ENCODE measurements around the gene SLC50A1.

Gene SLC50A1

DNA sequence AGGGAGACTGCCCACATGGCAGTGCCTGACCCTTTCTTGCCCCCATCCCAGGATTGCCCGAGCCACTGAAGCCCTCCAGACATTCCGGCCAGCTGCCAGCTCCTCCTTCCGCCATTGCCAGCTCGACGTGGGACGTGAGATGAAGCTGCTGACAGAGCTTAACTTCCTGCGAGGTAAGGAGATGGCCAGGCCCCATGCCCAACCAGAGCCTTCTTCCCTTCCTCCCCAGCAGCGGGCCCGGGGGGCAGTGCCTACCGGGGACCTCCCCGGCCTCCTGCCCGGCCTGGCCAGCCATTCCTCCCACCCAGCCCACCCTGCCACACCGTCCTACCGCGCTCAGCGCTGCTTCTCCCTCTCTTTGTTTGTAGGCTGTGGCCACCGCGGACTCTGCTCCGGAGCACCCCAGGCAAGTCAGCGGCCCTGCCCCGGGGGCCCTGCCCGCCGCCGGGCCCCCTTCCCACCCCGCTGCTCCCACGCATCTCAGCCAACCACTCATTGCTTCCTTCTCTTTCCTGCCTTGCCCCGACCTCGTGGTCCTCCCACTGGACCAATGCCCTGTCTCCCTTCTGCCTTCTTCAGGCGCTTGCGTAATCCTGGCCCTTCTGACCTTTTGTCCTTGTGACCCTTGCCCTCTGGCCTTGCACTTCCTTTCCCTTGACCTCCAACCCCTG is 42.9 kb downstream of the SLC50A1 start:
- no peaks in the 10 kb centered on the region for H3K4me1 ChIP-seq (ENCODE audit: insufficient read depth, poor library complexity, severe bottlenecking)
- no peak overlapping the region for H3K4me3 ChIP-seq (ENCODE audit: severe bottlenecking)
- DNase-seq (ENCODE audit: low spot score) = peak; percentile 35
- peaks cover 33% of the 10 kb centered on the region for H3K36me3 ChIP-seq (ENCODE audit: low read depth)
- H3K27me3 ChIP-seq (ENCODE audit: insufficient read depth, poor library complexity, severe bottlenecking) = no peaks in the 10 kb centered on the region
- no peaks in the 10 kb centered on the region for H3K9me3 ChIP-seq (ENCODE audit: severe bottlenecking)
- no peak for ATAC-seq (ENCODE audit: low read depth)
- H3K27ac ChIP-seq (ENCODE audit: poor library complexity, severe bottlenecking) = no peak overlapping the region
- no peak for TF ChIP-seq CTCF (IDR thresholded peaks at IDR 0.05; ENCODE audit: poor library complexity, severe bottlenecking)

- Histone ChIP-seq H3K27me3 (ENCODE audit: insufficient read depth, poor library complexity, severe bottlenecking) (no peaks in the 10 kb centered on the region), H3K36me3 (ENCODE audit: low read depth) (peaks cover 33% of the 10 kb centered on the region), H3K27ac (ENCODE audit: poor library complexity, severe bottlenecking) (no peak overlapping the region), H3K4me1 (ENCODE audit: insufficient read depth, poor library complexity, severe bottlenecking) (no peaks in the 10 kb centered on the region), H3K4me3 (ENCODE audit: severe bottlenecking) (no peak overlapping the region), H3K9me3 (ENCODE audit: severe bottlenecking) (no peaks in the 10 kb centered on the region)
- no peak for TF ChIP-seq CTCF (IDR thresholded peaks at IDR 0.05; ENCODE audit: poor library complexity, severe bottlenecking)
- peak; percentile 69 for DNase-seq (ENCODE audit: low spot score)
- ATAC-seq (ENCODE audit: low read depth) = no peak
Observed at GRCh38 chr1:155179112-155180031, 43.7 kb downstream of the SLC50A1 start.

- H3K9me3 ChIP-seq (ENCODE audit: severe bottlenecking) = no peaks in the 10 kb centered on the region
- no peaks in the 10 kb centered on the region for H3K27me3 ChIP-seq (ENCODE audit: insufficient read depth, poor library complexity, severe bottlenecking)
- no peaks in the 10 kb centered on the region for H3K4me1 ChIP-seq (ENCODE audit: insufficient read depth, poor library complexity, severe bottlenecking)
- no peak for ATAC-seq (ENCODE audit: low read depth)
- no peak for DNase-seq (ENCODE audit: low spot score)
- H3K36me3 ChIP-seq (ENCODE audit: low read depth) = peaks cover 33% of the 10 kb centered on the region
- H3K27ac ChIP-seq (ENCODE audit: poor library complexity, severe bottlenecking) = no peak overlapping the region
- no peak overlapping the region for H3K4me3 ChIP-seq (ENCODE audit: severe bottlenecking)
- TF ChIP-seq CTCF (IDR thresholded peaks at IDR 0.05; ENCODE audit: poor library complexity, severe bottlenecking) = no peak
Observed at GRCh38 chr1:155181371-155182051, 45.9 kb downstream of the SLC50A1 start.

DNA sequence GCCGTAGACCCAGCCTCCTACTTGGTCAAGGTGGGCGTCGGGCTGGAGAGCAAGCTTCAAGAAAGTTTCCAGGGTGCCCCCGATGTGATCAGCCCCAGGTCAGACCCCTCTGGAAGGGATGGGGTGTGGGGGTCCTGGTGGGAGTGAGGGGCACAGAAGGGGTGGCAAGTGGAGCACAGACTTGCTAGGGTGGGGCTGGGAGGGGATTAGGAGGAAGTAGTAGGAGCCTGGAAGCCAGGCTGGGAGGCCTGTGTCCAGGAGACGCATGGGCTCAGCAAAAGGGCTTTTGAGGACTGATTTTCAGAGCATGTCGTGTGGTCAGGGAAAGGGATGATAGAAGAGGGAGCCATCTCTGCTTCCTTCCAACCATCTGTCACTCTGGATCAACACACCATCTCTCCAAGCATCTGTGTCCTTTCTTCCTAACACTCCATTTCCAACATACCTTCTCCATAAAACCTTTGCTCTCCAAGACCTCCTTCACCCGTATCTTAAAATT is 46.4 kb downstream of the SLC50A1 start:
- Histone ChIP-seq H3K27me3 (ENCODE audit: insufficient read depth, poor library complexity, severe bottlenecking) (no peaks in the 10 kb centered on the region), H3K9me3 (ENCODE audit: severe bottlenecking) (no peaks in the 10 kb centered on the region), H3K27ac (ENCODE audit: poor library complexity, severe bottlenecking) (no peak overlapping the region), H3K4me3 (ENCODE audit: severe bottlenecking) (no peak overlapping the region), H3K36me3 (ENCODE audit: low read depth) (peaks cover 28% of the 10 kb centered on the region), H3K4me1 (ENCODE audit: insufficient read depth, poor library complexity, severe bottlenecking) (no peaks in the 10 kb centered on the region)
- TF ChIP-seq CTCF (IDR thresholded peaks at IDR 0.05; ENCODE audit: poor library complexity, severe bottlenecking) = no peak
- ATAC-seq (ENCODE audit: low read depth) = no peak
- DNase-seq (ENCODE audit: low spot score) = no peak
